ENCODE data around the gene CMTR2.
"Not testable (repeated sequence)": the region's sequence is repeated elsewhere in the genome, so short reads cannot be mapped to it uniquely, and the experiment has no call there.

Gene CMTR2, protein sequence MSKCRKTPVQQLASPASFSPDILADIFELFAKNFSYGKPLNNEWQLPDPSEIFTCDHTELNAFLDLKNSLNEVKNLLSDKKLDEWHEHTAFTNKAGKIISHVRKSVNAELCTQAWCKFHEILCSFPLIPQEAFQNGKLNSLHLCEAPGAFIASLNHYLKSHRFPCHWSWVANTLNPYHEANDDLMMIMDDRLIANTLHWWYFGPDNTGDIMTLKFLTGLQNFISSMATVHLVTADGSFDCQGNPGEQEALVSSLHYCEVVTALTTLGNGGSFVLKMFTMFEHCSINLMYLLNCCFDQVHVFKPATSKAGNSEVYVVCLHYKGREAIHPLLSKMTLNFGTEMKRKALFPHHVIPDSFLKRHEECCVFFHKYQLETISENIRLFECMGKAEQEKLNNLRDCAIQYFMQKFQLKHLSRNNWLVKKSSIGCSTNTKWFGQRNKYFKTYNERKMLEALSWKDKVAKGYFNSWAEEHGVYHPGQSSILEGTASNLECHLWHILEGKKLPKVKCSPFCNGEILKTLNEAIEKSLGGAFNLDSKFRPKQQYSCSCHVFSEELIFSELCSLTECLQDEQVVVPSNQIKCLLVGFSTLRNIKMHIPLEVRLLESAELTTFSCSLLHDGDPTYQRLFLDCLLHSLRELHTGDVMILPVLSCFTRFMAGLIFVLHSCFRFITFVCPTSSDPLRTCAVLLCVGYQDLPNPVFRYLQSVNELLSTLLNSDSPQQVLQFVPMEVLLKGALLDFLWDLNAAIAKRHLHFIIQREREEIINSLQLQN

DNA sequence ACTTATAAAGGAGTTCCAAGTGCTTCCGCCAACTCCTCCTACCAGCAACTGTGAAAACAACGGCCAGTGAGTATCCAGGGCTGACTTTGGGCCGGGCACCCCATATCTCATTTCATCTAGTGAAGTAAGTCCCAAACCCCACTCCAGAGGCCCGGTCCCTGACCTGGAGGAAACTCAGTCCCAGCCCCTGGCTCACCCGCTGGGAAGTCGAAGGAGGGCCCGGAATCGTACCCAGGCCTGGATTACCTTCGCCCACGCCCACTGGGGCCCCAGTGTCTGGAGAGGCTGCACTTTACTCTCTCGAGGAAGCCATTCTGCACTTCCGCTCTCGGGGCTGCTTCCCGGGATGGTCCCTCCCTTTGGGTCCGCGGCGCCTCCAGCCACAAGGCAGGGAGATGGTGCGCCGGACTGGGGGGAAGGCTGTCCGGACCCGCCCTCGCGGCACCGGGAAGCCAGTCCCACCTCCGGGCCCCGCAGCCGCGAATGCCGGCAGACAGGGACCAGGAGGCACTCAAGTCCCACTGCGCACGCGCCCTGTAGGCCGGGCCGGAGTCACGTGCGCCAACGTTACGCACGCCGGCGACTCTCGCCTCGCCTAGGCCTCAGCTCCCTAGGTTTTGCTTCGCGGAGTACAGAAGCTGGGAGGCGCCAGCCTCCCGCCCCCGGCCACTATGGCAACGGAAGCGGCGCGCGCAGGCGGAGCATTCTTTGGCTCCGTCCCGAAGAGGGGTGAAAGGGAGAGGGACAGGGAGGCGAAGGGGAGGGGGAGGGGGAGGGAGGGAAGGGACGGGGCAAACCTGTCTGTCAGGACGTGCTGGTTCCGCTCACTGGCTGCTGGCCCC, at the start of gene CMTR2:
Gene CMTR2 (minus strand): TSS at position 513 of the 842 bp plus-strand sequence. CDS start 3,482 bp downstream, outside the sequence.
- peak; percentile 94 for DNase-seq

DNA sequence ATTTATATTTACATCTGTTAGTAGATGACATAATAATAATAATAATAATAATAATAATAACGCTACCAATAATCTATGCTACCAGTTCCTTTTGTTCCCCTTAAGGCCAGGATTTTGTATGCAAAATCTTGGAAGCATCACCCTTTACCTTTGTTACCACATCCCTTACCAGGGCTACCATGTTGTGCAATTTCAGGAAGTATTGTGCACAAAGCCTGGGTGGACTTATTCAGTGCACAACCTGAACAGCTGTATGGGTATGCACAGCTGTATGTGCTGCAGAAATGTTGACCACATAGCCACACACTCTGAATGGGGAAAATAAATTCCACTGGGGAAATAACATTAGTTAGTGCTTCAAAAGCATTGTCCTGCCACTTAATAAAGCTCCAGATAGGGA, 49.4 kb upstream of the CMTR2 start:
- DNase-seq, result no peak

DNA sequence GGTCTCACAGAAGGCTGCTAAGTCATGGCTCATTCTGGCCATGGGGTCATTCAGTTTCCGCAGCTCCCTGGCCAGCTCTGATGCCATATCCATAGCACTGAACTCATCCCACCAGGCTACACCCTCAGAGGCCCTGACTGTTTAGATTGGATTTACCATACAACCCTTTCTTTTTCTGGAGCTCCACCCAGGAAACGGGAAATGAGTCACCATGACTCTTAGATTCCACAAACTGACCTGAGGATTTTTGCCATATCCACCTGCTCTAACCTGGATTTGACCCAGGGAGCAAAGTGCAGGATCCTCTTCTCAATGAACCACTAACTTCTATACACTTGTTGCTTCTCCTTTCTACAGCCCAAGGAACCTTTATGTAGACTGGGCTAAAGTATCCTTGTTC, 49.0 kb upstream of the CMTR2 start:
- no peak for DNase-seq

DNA sequence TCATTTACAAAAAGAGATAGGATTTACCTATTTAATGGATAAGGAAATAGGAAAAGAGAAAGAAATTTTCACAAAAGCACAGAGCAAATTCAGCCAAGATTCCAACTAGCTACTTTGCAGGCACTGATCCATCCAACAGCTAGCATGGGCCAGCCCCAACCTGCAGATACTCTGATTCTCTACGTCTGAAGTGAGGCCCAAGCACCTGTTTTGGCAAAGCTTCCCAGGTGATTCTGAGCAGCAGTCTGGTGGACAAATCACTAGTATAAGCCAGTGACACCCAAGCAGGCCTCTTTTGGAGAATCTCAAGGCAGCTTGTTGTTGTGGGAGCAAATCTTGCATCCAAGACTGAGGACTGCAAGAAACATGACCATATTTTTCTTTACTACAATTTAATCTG, 48.4 kb upstream of the CMTR2 start:
- no peak for DNase-seq

DNA sequence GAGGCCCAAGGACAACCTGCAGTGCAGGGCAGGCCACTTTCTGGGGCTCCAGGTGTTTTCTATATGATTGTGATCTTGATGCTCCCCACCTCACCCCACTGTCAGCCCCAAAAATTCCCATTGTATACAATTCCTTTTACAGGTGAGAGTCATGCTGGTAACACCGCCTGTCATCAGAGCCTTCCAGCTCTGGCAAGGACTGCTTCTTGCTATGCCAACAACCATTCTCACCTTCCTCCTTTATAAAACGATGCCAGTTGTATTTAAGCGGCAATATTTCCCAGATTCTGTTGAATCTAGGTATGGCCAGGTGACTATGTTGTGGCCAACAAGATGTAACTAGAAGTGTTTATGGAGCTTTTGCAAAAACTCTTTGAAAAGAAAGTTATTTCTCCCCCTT, 38.9 kb upstream of the CMTR2 start:
- no peak for DNase-seq

DNA sequence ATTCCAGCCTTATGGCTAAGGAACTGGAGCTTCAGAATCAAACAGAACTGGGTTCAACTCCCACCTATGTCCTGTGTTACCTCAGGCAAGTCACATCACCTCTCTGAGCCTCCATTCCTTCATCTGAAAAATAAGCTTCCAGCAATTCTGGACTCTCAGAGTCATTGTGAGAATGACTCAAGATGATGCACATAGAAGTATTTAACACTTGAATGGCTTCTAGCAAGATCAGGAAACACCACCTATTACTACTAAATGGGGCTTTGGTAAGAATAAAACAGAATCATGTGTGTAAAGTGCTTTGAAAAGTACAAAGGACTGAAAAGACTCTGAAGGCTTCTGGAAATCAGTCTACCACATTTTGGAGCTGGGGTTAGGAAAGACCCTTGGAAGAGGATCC, 38.5 kb upstream of the CMTR2 start:
- DNase-seq, result no peak

DNA sequence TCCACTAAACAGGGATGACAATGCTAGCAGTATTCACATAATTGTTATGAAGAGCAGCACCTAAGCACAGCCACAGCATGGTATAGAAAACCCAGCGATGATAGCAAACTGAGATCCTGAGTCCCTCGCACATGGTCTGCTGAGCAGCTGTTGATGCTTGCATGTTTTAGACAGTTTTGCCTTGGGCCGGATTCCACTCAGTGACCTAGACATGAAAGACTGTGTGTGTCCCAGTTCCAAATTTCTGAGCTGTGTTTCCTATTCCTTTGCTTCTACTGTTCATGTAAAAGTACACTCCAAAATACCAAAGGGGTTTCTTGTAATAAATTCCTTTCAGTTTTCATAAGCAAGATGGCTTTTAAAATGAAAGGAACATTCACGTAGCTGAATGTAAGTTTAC, 30.8 kb upstream of the CMTR2 start:
- DNase-seq, result no peak

DNA sequence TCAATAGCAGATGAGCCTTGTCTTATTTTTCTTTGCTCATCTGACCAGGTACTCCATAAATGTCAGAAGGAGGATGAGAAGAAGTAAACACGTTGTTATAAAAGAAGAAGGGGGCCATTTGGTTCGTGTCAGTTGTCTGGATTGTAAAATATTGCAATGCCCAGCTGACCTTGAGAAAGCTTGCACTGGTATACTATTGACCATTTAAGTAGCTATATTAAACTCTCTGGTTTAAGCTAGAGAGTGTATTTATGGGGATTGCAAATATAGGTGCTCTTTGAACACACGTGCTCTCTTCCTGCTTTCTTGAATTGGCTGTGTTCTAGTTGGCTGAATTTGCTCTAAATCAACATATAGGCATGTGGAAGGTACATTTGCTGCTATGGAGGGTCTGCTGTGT, 26.1 kb upstream of the CMTR2 start:
- DNase-seq, result no peak

DNA sequence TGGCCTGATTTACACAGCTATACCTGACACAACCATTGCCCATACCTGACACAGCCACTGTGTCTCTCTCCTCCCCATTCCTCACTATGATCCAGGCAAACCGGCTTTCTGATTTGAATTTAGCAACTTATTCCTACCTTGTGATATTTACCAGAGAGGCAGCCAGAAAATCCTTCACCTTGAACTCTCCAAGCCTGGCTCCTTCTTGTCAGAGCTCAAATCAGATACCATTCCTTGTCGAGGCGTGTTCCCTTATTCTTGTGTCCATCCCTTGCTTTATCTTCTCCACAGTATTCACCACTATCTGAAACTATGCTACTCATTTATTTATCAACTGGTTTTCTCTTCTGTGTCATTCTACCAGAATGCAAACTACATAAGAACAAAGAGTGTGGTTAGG, 24.4 kb upstream of the CMTR2 start:
- DNase-seq, result not testable (repeated sequence)

DNA sequence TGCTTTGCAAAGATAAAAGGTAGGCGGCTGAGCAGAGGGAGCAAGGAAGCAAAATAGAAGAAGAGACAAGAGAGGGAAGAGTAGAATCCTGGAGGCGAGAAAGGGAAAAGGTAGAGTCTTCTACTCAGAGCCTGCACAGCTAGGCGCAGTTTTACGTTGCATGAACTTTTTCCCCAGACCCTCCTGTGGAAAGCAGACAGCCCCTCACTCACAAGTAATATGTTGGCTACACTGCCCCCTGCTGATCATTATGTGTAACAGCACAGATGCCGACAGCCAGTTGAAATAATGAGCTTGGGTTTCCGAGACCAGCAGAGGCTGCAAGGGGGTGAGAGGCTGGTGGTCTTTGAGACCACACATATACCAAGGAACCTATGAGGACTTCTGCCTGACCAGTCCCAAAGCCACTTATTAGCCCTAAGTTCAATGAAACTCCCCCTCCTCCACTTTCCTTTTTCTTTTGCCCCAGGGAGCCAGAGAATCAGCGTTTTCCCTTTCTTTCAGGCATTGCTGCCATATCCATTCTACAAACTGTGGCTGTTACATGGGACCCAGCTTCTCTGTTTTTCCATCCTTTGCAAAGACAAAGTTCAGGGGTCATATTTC, 22.5 kb upstream of the CMTR2 start:
- DNase-seq, result peak; percentile 24

DNA sequence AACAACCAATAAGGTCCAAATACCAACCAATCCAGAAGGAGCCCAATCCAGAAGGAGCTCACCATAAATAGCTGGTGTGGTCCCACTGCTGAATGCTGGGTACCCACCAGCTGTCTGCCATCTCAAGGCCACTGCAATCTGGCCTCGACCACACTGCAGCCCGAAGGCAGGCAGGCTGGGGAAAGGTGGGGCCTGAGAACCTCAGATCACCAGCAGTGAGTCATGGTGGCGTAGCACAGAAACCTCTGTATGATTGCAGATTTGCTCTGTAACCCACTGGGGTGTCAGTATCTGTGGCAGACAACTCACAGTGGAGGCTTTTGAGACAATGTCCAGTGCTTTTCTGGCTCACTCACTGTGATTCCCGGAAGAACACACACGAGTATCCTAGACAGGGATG, 14.7 kb upstream of the CMTR2 start:
- DNase-seq, result no peak

DNA sequence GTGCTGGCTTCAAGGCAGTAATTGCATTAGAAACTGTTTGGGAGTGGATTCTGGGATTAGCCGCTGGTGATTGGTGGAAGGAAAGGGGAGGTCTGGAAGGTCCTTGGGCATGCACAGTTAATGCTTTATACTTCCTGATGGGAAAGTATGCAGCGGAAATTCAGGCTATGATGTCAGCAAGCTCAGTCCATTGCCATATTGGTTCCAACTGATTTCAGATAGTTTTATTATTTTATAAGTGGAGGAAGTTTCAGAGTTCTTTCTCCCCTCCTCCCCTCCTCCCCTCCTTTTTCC, 8.1 kb upstream of the CMTR2 start:
- DNase-seq, result no peak

DNA sequence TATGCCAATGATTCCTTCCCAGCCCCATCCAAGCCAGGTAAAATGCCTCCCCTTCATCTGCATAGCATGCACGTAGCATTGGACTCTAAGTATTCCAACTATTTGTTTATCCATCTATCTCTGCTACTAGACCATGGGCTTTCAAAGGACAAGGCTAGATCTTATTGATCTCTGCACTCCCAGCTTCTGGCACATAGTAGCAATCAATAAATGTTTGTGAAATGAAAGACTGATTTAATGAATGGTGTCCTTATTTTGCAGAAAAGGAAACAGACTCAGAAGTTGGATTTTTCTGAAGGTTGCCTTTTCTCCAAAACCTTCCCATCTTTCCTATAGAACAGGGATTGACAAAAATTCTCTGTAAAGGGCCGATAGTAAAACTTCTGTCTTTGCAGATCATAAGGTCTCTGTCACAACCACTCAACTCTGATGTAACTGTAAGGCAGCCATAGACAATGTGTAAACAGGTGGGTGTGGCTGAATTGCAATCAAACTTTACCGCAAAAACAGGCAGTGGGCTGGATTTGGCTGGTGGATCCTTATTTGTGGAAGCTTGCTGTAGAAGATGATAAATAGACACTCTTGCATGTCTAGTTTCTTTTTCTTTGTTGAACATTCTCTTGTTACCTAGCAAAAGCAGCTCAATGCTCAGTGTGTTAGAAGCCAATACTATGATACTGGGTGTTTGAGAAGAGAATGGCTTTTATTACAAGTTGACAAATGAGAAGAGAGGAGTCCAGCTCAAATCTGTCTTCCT, 7.6 kb upstream of the CMTR2 start:
- no peak for DNase-seq

DNA sequence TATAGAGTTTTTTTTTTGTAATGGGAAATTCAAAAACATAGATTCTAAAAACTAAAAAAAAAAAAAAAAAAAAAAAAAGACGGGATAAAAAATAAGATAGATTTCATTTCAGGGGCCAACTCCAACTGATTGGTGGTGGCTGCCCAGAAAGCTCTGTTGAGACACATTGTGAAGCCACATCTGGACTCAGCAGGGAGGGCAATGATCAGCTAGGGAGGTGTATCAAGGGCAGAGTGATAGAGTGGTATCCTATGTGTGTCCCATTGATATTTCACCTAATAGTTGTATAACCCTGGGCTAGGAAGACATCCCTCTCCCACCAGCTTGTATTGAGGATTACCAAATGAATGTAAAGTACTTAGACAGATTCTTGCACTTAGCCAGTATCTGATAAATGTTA, 6.7 kb upstream of the CMTR2 start:
- DNase-seq, result no peak

DNA sequence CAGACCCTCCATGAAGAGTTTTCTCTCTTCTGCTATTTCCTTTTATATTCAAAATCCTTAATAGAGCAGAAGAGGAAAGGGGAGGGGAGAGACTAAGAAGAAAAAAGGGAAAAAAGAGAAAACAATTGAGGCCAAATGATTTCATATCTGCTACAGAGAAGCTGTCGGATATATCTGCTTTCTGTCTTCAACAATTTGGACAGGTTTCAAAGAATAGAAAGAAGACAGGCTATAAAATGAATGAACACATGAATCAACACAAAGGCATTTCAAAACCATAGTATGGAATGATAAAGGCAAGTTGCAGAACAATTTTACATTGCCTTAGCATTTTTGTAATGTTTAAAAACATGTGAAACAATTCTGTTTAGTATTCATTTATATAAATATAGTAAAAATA, 4.7 kb upstream of the CMTR2 start:
- no peak for DNase-seq

DNA sequence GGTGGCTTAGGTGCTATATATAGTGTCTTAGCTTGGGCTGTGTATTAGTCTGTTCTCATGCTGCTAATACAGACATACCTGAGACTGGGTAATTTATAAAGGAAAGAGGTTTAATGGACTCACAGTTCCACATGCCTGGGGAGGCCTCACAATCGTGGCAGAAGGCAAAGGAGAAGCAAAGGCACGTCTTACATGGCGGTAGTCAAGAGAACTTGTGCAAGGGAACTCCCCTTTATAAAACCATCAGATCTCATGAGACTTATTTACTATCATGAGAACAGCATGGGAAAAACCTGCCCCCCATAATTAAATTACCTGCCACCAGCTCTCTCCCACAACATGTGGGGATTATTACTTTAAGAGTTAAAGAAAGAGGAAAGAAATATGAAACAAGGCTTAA, 2.9 kb upstream of the CMTR2 start:
- not testable (repeated sequence) for DNase-seq

DNA sequence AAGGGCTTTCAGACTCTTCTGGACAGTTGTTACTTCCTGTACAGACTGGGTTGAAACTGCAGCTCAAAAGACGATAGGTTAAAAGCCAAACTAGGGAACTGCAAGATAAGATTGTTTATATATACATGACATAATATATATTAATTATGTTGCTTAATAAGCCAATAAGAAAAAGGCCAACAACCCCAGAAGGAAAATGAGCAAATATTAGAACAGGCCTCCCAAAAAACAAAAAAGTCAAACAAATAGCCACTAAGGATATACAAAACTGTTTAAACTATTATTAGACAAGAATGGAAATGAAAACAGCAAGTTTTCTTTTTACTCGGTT, 495 bp upstream of the CMTR2 start:
- no peak for DNase-seq

DNA sequence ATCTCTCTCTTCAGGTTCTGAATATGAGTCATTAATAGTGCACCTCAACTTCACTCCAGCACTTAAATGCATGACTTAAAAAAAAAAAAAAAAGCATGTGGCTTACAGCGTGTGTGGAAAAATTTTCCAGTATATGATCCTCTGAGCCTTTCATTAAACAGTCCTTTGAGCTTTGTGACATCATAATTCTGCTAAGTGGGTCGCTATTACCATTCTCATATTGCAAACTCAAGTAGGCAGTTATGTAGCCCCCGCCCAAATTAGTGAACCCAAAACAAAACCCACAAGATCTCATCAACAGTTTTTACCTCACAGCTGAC, 672 bp downstream of the CMTR2 start:
- no peak for DNase-seq

DNA sequence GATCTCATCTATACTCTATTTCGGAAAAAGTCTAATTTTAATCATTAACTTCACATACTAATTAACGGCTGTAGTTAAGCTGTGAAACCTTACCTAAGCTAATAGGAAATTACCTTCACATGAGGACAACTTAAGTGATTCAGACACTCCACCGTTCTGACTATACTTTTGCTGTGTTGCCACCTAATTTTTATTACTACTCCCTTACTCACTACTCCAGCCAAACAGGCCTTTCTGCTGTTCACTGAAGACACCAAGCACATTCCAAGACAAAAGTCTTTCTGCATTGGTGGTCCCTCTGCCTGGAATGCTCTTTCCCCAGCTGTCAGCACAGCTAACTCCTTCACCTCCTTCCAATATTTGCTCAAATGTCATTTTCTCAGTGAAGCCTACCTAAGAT, 1.3 kb downstream of the CMTR2 start:
- DNase-seq, result no peak

DNA sequence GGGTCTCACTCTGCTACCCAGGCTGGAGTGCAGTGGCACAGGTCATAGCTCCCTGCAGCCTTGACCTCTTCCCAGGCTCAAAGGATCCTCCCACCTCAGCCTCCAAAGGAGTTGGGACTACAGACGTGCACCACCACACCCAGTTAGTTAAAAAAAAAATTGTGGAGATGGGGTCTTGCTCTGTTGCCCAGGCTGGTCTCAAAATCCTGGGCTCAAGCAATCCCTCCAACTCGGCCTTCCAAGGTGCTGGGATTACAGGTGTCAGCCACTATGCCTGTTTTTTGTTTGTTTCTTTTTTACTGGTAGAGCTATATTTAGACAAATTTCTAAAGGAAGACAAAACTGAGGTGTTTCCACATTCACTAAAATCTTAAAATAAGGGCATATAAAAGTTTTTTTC, 1.7 kb downstream of the CMTR2 start:
- DNase-seq, result no peak

DNA sequence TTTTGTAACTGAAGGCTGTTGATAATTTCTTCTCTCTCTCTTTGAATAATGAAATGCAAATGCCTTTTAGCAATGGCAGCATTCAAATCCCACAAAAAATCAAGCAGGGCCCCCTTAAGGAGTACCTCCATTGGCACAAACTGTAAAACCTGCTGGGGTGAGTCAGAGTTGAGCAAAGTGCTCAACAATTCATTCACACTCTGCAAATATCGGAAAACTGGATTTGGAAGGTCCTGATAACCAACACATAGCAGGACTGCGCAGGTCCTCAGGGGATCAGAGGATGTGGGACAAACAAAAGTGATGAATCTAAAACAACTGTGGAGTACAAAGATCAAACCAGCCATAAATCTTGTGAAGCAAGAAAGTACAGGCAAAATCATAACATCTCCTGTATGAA, 5.6 kb downstream of the CMTR2 start:
- no peak for DNase-seq

DNA sequence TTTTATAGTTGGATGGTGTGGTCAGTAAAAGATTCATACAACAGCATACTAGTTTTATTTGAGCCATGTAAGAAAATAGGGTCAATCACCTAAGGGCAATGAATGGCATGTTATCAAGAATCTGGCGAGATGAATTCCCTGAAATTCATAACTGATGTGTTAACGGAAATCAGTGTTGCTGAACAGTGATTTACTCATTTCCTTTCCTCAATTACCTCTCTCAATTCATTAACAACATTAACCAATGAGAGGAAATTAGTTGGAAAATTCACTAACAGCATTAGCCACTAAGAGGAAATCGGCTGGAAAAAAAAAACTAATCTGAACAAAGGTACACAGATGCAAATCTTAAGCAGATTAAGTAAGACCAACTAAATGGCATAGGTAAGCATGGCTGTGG, 6.3 kb downstream of the CMTR2 start:
- DNase-seq, result no peak

Measured in NCI-H345 (cell line).